Activated CD8-positive, alpha-beta T cell treated with anti-CD3 and anti-CD28 coated beads, Interleukin-2, amount 10 ng/mL, durations not matched to agents 7 days and 5 days (primary cell): ENCODE measurements around the gene GTF3A. TPM values are rescaled to one million over a fixed set of nuclear protein-coding genes. Genes with fewer than 3 reads are reported as not detected.
A peak's percentile ranks its signal among the peaks of the same experiment; 100 is the strongest.

ENCODE experiments used
- ATAC-seq: fragments of 150-1000 bp; cut with Tn5 transposase; one replicate; pipeline ENCODE4 v1.10.0; 2021; ENCODE audit warnings: moderate library complexity
- CTCF ChIA-PET: fragments of 350-600 bp; sonication (Branson Sonifier 250); formaldehyde crosslinking; loops from one replicate; lab custom pipeline; 2021; ENCODE audit warnings: antibody characterized with exemption; lab: Charles Lee
- POLR2A ChIA-PET: fragments of 350-600 bp; sonication (Branson Sonifier 250); formaldehyde crosslinking; loops from one replicate; lab custom pipeline; 2021; ENCODE audit warnings: antibody characterized with exemption; lab: Charles Lee
- DNase-seq: peaks from one replicate; pipeline ENCODE4 v3.0.0-alpha.2; 2020
- H3K27ac Mint-ChIP-seq: one replicate; pipeline ENCODE4 v1.8.0; 2021; ENCODE audit warnings: mild to moderate bottlenecking, mixed read lengths
- H3K27me3 Mint-ChIP-seq: one replicate; pipeline ENCODE4 v1.8.0; 2021; ENCODE audit warnings: low read depth, mixed read lengths
- H3K36me3 Mint-ChIP-seq: one replicate; pipeline ENCODE4 v1.8.0; 2021; ENCODE audit warnings: low read depth, mixed read lengths
- H3K4me1 Mint-ChIP-seq: one replicate; pipeline ENCODE4 v1.8.0; 2021; ENCODE audit warnings: low read depth, mixed read lengths
- H3K4me3 Mint-ChIP-seq: one replicate; pipeline ENCODE4 v1.8.0; 2021; ENCODE audit warnings: mild to moderate bottlenecking, mixed read lengths
- H3K9me3 Mint-ChIP-seq: one replicate; pipeline ENCODE4 v1.8.0; 2022; ENCODE audit warnings: mixed read lengths; ENCODE audit not compliant: insufficient read depth
- total RNA-seq, 2 experiments: library from RNA; stranded (reverse); gene quantifications; one replicate each; pipeline ENCODE4 v1.2.3, GENCODE V29; 2021

The GTF3A gene
- total RNA-seq, 2 experiments from 2014 or later = 227 to 233 TPM

GRCh38 chr13:27474751-27475268 lies 50.4 kb downstream of the GTF3A start:
- no peaks in the 10 kb centered on the region for H3K9me3 Mint-ChIP-seq
- peaks cover 19% of the 10 kb centered on the region for H3K4me1 Mint-ChIP-seq
- ATAC-seq (no peak), DNase-seq (no peak)
- POLR2A ChIA-PET = no interaction called here
- no peak overlapping the region for H3K4me3 Mint-ChIP-seq
- CTCF ChIA-PET = interaction anchor here (0.9 to 1.2 kb wide), 2 partner anchors 352 to 490 kb away, joined by 3 read pairs; no protein-coding TSS in a partner anchor
- H3K27me3 Mint-ChIP-seq = peaks cover 17% of the 10 kb centered on the region
- H3K27ac Mint-ChIP-seq = no peak overlapping the region
- H3K36me3 Mint-ChIP-seq = no peaks in the 10 kb centered on the region

DNA sequence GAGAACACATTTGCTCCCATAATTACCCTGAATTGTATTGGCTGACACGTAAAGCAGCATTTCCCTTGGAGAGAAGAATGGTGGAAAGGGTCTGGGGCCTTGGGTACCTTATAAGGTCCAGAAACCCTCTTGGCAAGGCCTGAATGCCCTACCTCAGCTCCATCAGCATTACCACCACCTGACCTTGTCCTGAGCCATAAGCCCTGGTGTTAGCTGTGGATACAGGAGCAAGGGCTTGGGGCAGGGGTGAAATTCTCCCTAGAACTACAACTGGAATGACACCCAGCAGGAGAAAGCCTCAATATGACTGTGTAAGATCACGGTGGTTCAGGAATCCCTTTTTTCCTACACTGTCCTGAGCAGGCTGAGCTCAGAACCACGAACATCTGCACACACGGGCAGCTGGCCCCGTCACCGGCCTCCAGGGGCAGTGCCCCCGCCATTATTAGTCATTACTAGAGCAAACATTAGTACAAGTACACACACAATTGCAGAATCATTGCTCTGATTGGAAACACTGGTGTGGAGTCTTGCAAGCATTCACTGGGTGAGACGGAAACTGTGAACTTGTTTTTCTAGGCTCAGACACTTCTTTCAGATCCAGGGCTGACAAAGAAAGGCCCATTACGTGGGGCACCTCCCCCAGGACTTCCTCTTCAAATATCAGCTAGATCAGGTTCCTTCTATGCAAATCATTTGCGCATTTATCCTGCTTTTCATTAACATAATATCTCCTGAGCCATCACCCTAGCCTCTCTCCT lies 52.7 kb downstream of the GTF3A start:
- ChIA-PET POLR2A (interaction anchor here (1.0 kb wide), 1 partner anchor 27 kb away, joined by 4 read pairs; the partner anchor contains the start of gene MTIF3), CTCF (no interaction called here)
- H3K36me3 Mint-ChIP-seq = no peaks in the 10 kb centered on the region
- ATAC-seq (no peak), DNase-seq (no peak)
- no peak overlapping the region for H3K4me3 Mint-ChIP-seq
- no peak overlapping the region for H3K27ac Mint-ChIP-seq
- H3K4me1 Mint-ChIP-seq = peaks cover 19% of the 10 kb centered on the region
- peaks cover 10% of the 10 kb centered on the region for H3K27me3 Mint-ChIP-seq
- peaks cover 1% of the 10 kb centered on the region for H3K9me3 Mint-ChIP-seq

- ATAC-seq (no peak), DNase-seq (peak; percentile 54)
- ChIA-PET CTCF (interaction anchor here (2.3 kb wide), 1 partner anchor 345 kb away, joined by 7 read pairs; no protein-coding TSS in a partner anchor), POLR2A (no interaction called here)
- Mint-ChIP-seq H3K27ac (no peak overlapping the region), H3K4me1 (peaks cover 6% of the 10 kb centered on the region), H3K4me3 (no peak overlapping the region), H3K9me3 (peaks cover 7% of the 10 kb centered on the region), H3K27me3 (peaks cover 10% of the 10 kb centered on the region), H3K36me3 (no peaks in the 10 kb centered on the region)
These were observed 57.3 kb downstream of the GTF3A start for GRCh38 chr13:27481766-27482165.

GRCh38 chr13:27482983-27483382 lies 58.6 kb downstream of the GTF3A start:
- peak; percentile 47 for ATAC-seq
- Mint-ChIP-seq H3K27me3 (peaks cover 9% of the 10 kb centered on the region), H3K27ac (no peak overlapping the region), H3K4me3 (no peak overlapping the region), H3K36me3 (no peaks in the 10 kb centered on the region), H3K4me1 (peaks cover 6% of the 10 kb centered on the region), H3K9me3 (peaks cover 7% of the 10 kb centered on the region)
- ChIA-PET CTCF (interaction anchor here (1.0 to 2.3 kb wide), 2 partner anchors 37 to 343 kb away, joined by 3 to 7 read pairs; no protein-coding TSS in a partner anchor), POLR2A (interaction anchor here (1.1 kb wide), 1 partner anchor 32 kb away, joined by 3 read pairs; the partner anchor contains the start of gene MTIF3)
- DNase-seq = no peak

GRCh38 chr13:27483421-27483820 lies 59.0 kb downstream of the GTF3A start:
- no peak overlapping the region for H3K27ac Mint-ChIP-seq
- ATAC-seq (no peak), DNase-seq (no peak)
- ChIA-PET POLR2A (interaction anchor here (1.1 kb wide), 1 partner anchor 33 kb away, joined by 3 read pairs; the partner anchor contains the start of gene MTIF3), CTCF (interaction anchor here (2.3 kb wide), 1 partner anchor 343 kb away, joined by 7 read pairs; no protein-coding TSS in a partner anchor)
- no peaks in the 10 kb centered on the region for H3K36me3 Mint-ChIP-seq
- H3K4me1 Mint-ChIP-seq = peaks cover 6% of the 10 kb centered on the region
- no peak overlapping the region for H3K4me3 Mint-ChIP-seq
- H3K27me3 Mint-ChIP-seq = peaks cover 5% of the 10 kb centered on the region
- H3K9me3 Mint-ChIP-seq = peaks cover 7% of the 10 kb centered on the region

Other genes with a start within 250 kb of the GTF3A start
- gene RPL21, start 173.1 kb upstream of the GTF3A start, total RNA-seq = 100 to 1,000 TPM; 784 to 807 TPM
- gene RASL11A, start 153.8 kb upstream of the GTF3A start, total RNA-seq = under 1 TPM; 0.52 to 0.92 TPM
- gene MTIF3, start 25.9 kb downstream of the GTF3A start, total RNA-seq = 10 to 100 TPM; 39.9 to 44.7 TPM
- gene LNX2, start 195.9 kb downstream of the GTF3A start, total RNA-seq = 1 to 10 TPM; 7.1 to 7.6 TPM
- gene POLR1D, start 197.3 kb downstream of the GTF3A start, total RNA-seq = 100 to 1,000 TPM; 140 to 142 TPM